Keratinocyte (primary cell): ENCODE results near the gene CNNM4. TPM values are rescaled to one million over a fixed set of nuclear protein-coding genes. Genes with fewer than 3 reads are reported as not detected.

Experiments used
- DNase-seq: peaks from one replicate; pipeline ENCODE4 v3.0.0-alpha.2; 2011; ENCODE audit warnings: low read depth, missing footprints, low spot score
- FAIRE-seq: peaks from 2 replicates; lab custom pipeline; 2011; peaks lifted over from hg19 to GRCh38; lab: Jason Lieb, UNC
- H2AFZ ChIP-seq: 2 replicates; pipeline ENCODE4 v1.6.0; 2012; ENCODE audit warnings: low read length, control low read depth, inconsistent platforms; ENCODE audit not compliant: control insufficient read depth
- H3K27ac ChIP-seq: 2 replicates; pipeline ENCODE4 v1.5.1; 2011; ENCODE audit warnings: low read length; ENCODE audit not compliant: control insufficient read depth, insufficient read depth
- H3K27me3 ChIP-seq: 3 replicates; pipeline ENCODE4 v1.6.0; 2011; ENCODE audit warnings: low read length; ENCODE audit not compliant: control insufficient read depth, insufficient read depth; ENCODE audit errors: extremely low read depth
- H3K36me3 ChIP-seq, 2 experiments: 2 replicates in 1 of 2; 3 replicates in 1 of 2; pipeline ENCODE4 v1.5.1; 2011; ENCODE audit warnings: low read length in 2 of 2, mild to moderate bottlenecking in 1 of 2; ENCODE audit not compliant: control insufficient read depth in 2 of 2, insufficient read depth in 2 of 2; ENCODE audit errors: extremely low read depth in 1 of 2
- H3K4me1 ChIP-seq: 3 replicates; pipeline ENCODE4 v1.5.1; 2011; ENCODE audit warnings: low read length; ENCODE audit not compliant: control insufficient read depth, insufficient read depth; ENCODE audit errors: extremely low read depth
- H3K4me2 ChIP-seq: 3 replicates; pipeline ENCODE4 v1.6.0; 2011; ENCODE audit warnings: low read depth, low read length; ENCODE audit not compliant: control insufficient read depth, insufficient read depth; ENCODE audit errors: extremely low read depth
- H3K4me3 ChIP-seq, 3 experiments: fragments of 200-600 bp in 1 of 3; sonication (generic) in 1 of 3; 2 replicates in 2 of 3; 3 replicates in 1 of 3; pipeline ENCODE4 v1.5.1; 2011 to 2016; ENCODE audit warnings: low read length in 3 of 3, mild to moderate bottlenecking in 3 of 3, control low read depth in 2 of 3, inconsistent platforms in 1 of 3, low read depth in 1 of 3, mixed read lengths in 1 of 3, mixed run types in 1 of 3, moderate library complexity in 1 of 3; ENCODE audit not compliant: control insufficient read depth in 2 of 3, insufficient read depth in 2 of 3; ENCODE audit errors: extremely low read depth in 1 of 3
- H3K79me2 ChIP-seq: 2 replicates; pipeline ENCODE4 v1.6.0; 2012; ENCODE audit warnings: low read length; ENCODE audit not compliant: control insufficient read depth, insufficient read depth
- H3K9ac ChIP-seq: 3 replicates; pipeline ENCODE4 v1.6.0; 2011; ENCODE audit warnings: low read length; ENCODE audit not compliant: control insufficient read depth, insufficient read depth; ENCODE audit errors: extremely low read depth
- H3K9me1 ChIP-seq: 3 replicates; pipeline ENCODE4 v1.6.0; 2011; ENCODE audit warnings: low read length; ENCODE audit not compliant: control insufficient read depth, insufficient read depth; ENCODE audit errors: extremely low read depth
- H3K9me3 ChIP-seq: 2 replicates; pipeline ENCODE4 v1.5.1; 2012; ENCODE audit warnings: low read depth, low read length; ENCODE audit not compliant: control insufficient read depth
- H4K20me1 ChIP-seq: 3 replicates; pipeline ENCODE4 v1.6.0; 2011; ENCODE audit warnings: low read length; ENCODE audit not compliant: control insufficient read depth, insufficient read depth; ENCODE audit errors: extremely low read depth
- EZH2 ChIP-seq: IDR thresholded peaks from one replicate; pipeline ENCODE4 v1.6.1; 2012; ENCODE audit warnings: inconsistent platforms, mild to moderate bottlenecking, low read length, moderate library complexity
- dilution Hi-C: fragments of 300-500 bp; cut with MboI; formaldehyde crosslinking; loops from one replicate; pipeline ENCODE4 v1.7.0; 2020; ENCODE audit warnings: low sequenced_read_pairs; ENCODE audit not compliant: extremely low pct_ligation_motif_present
- polyA plus RNA-seq, 5 experiments: library from polyadenylated mRNA; depleted of rRNA in 3 of 5; stranded (reverse) in 3 of 5; stranded (forward) in 1 of 5; unstranded in 1 of 5; fragments of >200 nt; gene quantifications; 1 replicate in 1 of 5; 2 replicates in 3 of 5; 3 replicates in 1 of 5; pipeline versions ENCODE4 v1.2.1 to v1.2.3, GENCODE V29; 2011 to 2012; ENCODE audit warnings: missing spikeins in 2 of 5, low read depth in 1 of 5, low replicate concordance in 1 of 5
- TF ChIP-seq, protein P1 (sequence below), 3 experiments: IDR thresholded peaks in 1 of 3; conservative IDR thresholded peaks in 1 of 3; optimal IDR thresholded peaks in 1 of 3; 2 replicates in 2 of 3; 3 replicates in 1 of 3; pipeline versions ENCODE3 to v1.5.1; 2011; ENCODE audit warnings: low read length in 3 of 3, mild to moderate bottlenecking in 3 of 3, moderate library complexity in 2 of 3, control low read depth in 1 of 3, inconsistent platforms in 1 of 3; ENCODE audit not compliant: insufficient read depth in 2 of 3; ENCODE audit errors: extremely low read depth in 1 of 3

Gene CNNM4
- polyA plus RNA-seq, 1 donor (not counting 4 experiments of a cell fraction or from before 2014, with no cell fraction given) = 4.4 TPM

DNA sequence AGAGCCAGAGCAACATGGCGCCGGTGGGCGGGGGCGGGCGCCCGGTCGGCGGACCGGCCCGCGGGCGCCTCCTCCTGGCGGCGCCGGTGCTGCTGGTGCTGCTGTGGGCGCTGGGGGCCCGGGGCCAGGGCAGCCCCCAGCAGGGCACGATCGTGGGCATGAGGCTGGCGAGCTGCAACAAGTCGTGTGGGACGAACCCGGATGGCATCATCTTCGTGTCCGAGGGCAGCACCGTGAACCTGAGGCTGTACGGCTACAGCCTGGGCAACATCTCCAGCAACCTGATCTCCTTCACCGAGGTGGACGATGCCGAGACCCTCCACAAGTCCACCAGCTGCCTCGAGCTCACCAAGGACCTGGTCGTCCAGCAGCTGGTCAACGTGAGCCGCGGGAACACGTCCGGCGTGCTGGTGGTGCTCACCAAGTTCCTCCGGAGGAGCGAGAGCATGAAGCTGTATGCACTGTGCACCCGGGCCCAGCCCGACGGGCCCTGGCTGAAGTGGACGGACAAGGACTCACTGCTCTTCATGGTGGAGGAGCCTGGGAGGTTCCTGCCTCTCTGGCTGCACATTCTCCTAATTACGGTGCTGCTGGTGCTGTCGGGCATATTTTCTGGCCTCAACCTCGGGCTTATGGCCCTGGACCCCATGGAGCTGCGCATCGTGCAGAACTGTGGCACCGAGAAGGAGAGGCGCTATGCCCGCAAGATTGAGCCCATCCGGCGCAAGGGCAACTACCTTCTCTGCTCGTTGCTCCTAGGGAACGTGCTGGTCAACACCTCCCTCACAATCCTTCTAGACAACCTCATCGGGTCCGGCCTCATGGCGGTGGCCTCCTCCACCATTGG is 507 bp downstream of the CNNM4 start:
- DNase-seq (no peak), FAIRE-seq (no peak)
- no peaks in the 10 kb centered on the region for H3K79me2 ChIP-seq
- H3K9me1 ChIP-seq = no peaks in the 10 kb centered on the region
- H4K20me1 ChIP-seq = no peaks in the 10 kb centered on the region
- peak overlapping the region; percentile 97 for H2AFZ ChIP-seq
- peak overlapping the region; percentile 42 for H3K27ac ChIP-seq
- no peaks in the 10 kb centered on the region for H3K36me3 ChIP-seq
- H3K9me3 ChIP-seq = no peaks in the 10 kb centered on the region
- H3K9ac ChIP-seq = peak overlapping the region; percentile 77
- TF ChIP-seq, protein P1, sequence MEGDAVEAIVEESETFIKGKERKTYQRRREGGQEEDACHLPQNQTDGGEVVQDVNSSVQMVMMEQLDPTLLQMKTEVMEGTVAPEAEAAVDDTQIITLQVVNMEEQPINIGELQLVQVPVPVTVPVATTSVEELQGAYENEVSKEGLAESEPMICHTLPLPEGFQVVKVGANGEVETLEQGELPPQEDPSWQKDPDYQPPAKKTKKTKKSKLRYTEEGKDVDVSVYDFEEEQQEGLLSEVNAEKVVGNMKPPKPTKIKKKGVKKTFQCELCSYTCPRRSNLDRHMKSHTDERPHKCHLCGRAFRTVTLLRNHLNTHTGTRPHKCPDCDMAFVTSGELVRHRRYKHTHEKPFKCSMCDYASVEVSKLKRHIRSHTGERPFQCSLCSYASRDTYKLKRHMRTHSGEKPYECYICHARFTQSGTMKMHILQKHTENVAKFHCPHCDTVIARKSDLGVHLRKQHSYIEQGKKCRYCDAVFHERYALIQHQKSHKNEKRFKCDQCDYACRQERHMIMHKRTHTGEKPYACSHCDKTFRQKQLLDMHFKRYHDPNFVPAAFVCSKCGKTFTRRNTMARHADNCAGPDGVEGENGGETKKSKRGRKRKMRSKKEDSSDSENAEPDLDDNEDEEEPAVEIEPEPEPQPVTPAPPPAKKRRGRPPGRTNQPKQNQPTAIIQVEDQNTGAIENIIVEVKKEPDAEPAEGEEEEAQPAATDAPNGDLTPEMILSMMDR (optimal IDR thresholded peaks at IDR 0.05 in 1 of 3, IDR thresholded peaks at IDR 0.05 in 1 of 3, conservative IDR thresholded peaks at IDR 0.05 in 1 of 3; ENCODE audit: extremely low read depth in 1 of 3, insufficient read depth in 2 of 3, low read length in 3 of 3) = peak in 1 of 3 experiments; percentile 47
- TF ChIP-seq EZH2 = no peak
- dilution Hi-C loops = no loop called here
- H3K4me3 ChIP-seq = peak overlapping the region; percentile 52 to 84 (median 69)
- no peaks in the 10 kb centered on the region for H3K27me3 ChIP-seq
- H3K4me2 ChIP-seq = peak overlapping the region; percentile 88
- peaks cover 58% of the 10 kb centered on the region for H3K4me1 ChIP-seq

DNA sequence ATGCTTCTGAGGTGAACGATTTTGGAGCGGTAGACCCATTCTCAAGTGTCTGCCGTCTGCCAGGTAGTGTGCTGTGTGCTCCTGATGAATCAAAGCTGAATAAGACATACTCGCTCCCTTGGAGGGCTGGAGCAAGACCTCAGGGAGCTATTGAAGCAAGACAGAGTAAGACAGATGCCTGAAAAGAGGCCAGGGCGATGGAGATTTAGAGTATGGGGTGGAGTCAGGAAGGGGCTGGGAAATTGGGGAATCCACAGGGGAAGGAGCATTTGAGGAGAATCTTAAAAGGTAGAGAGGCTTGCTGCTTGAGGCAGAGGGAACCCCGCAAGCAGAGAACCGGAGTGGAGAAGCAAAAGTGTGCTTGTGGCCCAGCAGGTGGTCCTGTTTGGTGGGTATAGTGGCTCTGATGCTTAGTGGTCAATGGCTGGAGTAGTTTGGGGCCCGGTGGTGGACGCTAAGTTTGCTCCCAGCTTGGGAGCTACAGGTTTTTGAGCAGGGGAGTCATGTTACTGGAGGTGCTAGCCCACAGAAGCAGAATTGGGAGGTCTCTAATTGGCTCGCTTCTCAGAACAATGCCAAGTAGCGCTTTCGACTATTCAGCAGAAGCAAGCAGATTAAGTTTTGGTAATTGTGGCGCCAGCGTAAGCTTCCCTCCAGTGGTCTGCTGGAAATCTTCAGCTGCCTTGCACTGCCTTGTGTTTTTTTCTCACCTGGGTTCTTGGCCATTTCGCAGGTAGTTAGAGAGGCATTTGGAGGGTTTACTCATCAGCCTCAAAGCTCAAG is 2.0 kb downstream of the CNNM4 start:
- H3K4me1 ChIP-seq = peaks cover 49% of the 10 kb centered on the region
- TF ChIP-seq EZH2 = no peak
- TF ChIP-seq, protein P1 (optimal IDR thresholded peaks at IDR 0.05 in 1 of 3, IDR thresholded peaks at IDR 0.05 in 1 of 3, conservative IDR thresholded peaks at IDR 0.05 in 1 of 3; ENCODE audit: extremely low read depth in 1 of 3, insufficient read depth in 2 of 3, low read length in 3 of 3) = no peak
- DNase-seq = no peak
- FAIRE-seq = no peak
- no peaks in the 10 kb centered on the region for H3K79me2 ChIP-seq
- no peaks in the 10 kb centered on the region for H3K9me3 ChIP-seq
- H3K27me3 ChIP-seq = no peaks in the 10 kb centered on the region
- peak overlapping the region; percentile 25 to 66 (median 63) for H3K4me3 ChIP-seq
- H2AFZ ChIP-seq = peak overlapping the region; percentile 14
- peak overlapping the region; percentile 88 for H3K4me2 ChIP-seq
- dilution Hi-C loops = no loop called here
- peak overlapping the region; percentile 43 for H3K9ac ChIP-seq
- no peak overlapping the region for H3K27ac ChIP-seq
- no peaks in the 10 kb centered on the region for H3K36me3 ChIP-seq
- no peaks in the 10 kb centered on the region for H4K20me1 ChIP-seq
- no peaks in the 10 kb centered on the region for H3K9me1 ChIP-seq
